ENCODE results near the gene TMPRSS11E.

Gene TMPRSS11E

GRCh38 chr4:68433582-68433981 lies 13.7 kb upstream of the TMPRSS11E start:
- Histone ChIP-seq H3K27ac (replicated peaks) (no peak overlapping the region), H3K4me3 (replicated peaks; ENCODE audit: insufficient read depth, low read length) (no peak overlapping the region), H3K27me3 (ENCODE audit: insufficient read depth, poor library complexity, severe bottlenecking) (no peaks in the 10 kb centered on the region)
- TF ChIP-seq REST (IDR thresholded peaks at IDR 0.05; ENCODE audit: insufficient replicate concordance, low read depth) = no peak
- TF ChIP-seq, protein P1, sequence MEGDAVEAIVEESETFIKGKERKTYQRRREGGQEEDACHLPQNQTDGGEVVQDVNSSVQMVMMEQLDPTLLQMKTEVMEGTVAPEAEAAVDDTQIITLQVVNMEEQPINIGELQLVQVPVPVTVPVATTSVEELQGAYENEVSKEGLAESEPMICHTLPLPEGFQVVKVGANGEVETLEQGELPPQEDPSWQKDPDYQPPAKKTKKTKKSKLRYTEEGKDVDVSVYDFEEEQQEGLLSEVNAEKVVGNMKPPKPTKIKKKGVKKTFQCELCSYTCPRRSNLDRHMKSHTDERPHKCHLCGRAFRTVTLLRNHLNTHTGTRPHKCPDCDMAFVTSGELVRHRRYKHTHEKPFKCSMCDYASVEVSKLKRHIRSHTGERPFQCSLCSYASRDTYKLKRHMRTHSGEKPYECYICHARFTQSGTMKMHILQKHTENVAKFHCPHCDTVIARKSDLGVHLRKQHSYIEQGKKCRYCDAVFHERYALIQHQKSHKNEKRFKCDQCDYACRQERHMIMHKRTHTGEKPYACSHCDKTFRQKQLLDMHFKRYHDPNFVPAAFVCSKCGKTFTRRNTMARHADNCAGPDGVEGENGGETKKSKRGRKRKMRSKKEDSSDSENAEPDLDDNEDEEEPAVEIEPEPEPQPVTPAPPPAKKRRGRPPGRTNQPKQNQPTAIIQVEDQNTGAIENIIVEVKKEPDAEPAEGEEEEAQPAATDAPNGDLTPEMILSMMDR (IDR thresholded peaks at IDR 0.05; ENCODE audit: insufficient read depth, low read length) = no peak
- no peak for DNase-seq (ENCODE audit: low read depth in 1 of 2, low spot score in 1 of 2)

DNA sequence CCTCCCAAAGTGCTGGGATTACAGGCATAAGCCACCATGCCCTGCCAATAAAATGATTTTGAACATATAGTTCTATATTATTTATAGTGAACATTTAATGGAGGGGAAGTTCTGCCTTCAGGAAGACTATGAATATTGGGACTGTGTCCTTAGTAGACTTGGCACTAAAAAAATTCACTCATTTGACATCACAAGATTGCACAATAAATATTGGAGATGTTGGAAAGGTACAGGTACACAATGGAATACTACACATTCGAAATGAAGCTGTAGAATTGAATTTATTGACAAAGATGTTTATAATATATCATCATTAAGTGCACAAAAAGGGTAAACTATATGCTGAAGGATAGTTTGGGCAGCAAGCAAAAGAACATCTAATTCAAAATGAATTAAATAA lies 13.0 kb upstream of the TMPRSS11E start:
- H3K27ac ChIP-seq (replicated peaks) = no peak overlapping the region
- no peak overlapping the region for H3K4me3 ChIP-seq (replicated peaks; ENCODE audit: insufficient read depth, low read length)
- H3K27me3 ChIP-seq (ENCODE audit: insufficient read depth, poor library complexity, severe bottlenecking) = no peaks in the 10 kb centered on the region
- DNase-seq (ENCODE audit: low read depth in 1 of 2, low spot score in 1 of 2) = no peak
- TF ChIP-seq, protein P1 (IDR thresholded peaks at IDR 0.05; ENCODE audit: insufficient read depth, low read length) = no peak
- TF ChIP-seq GABPA (IDR thresholded peaks at IDR 0.05; ENCODE audit: low read depth) (no peak), SPI1 (IDR thresholded peaks at IDR 0.05; ENCODE audit: borderline replicate concordance, low read depth) (no peak), REST (IDR thresholded peaks at IDR 0.05; ENCODE audit: insufficient replicate concordance, low read depth) (no peak), POLR2AphosphoS5 (IDR thresholded peaks at IDR 0.05; ENCODE audit: low read depth) (no peak)

GRCh38 chr4:68434836-68435235 lies 12.4 kb upstream of the TMPRSS11E start:
- no peak for TF ChIP-seq SPI1 (IDR thresholded peaks at IDR 0.05; ENCODE audit: borderline replicate concordance, low read depth)
- no peak for TF ChIP-seq REST (IDR thresholded peaks at IDR 0.05; ENCODE audit: insufficient replicate concordance, low read depth)
- no peak for TF ChIP-seq POLR2AphosphoS5 (IDR thresholded peaks at IDR 0.05; ENCODE audit: low read depth)
- TF ChIP-seq GABPA (IDR thresholded peaks at IDR 0.05; ENCODE audit: low read depth) = no peak
- TF ChIP-seq, protein P1 (IDR thresholded peaks at IDR 0.05; ENCODE audit: insufficient read depth, low read length) = no peak
- H3K27me3 ChIP-seq (ENCODE audit: insufficient read depth, poor library complexity, severe bottlenecking) = no peaks in the 10 kb centered on the region
- no peak overlapping the region for H3K4me3 ChIP-seq (replicated peaks; ENCODE audit: insufficient read depth, low read length)
- no peak for DNase-seq (ENCODE audit: low read depth in 1 of 2, low spot score in 1 of 2)
- no peak overlapping the region for H3K27ac ChIP-seq (replicated peaks)
